ENCODE results near the gene EGR1. TPM values are rescaled to one million over a fixed set of nuclear protein-coding genes. Genes with fewer than 3 reads are reported as not detected.
"Not testable (repeated sequence)": the region's sequence is repeated elsewhere in the genome, so short reads cannot be mapped to it uniquely, and the experiment has no call there.

The EGR1 gene
- total RNA-seq, 1 donor = 36.6 TPM

- no peak overlapping the region for H3K4me3 ChIP-seq (ENCODE audit: low read length)
- no peaks in the 10 kb centered on the region for H3K27me3 ChIP-seq (ENCODE audit: insufficient read depth, low read length)
- H3K4me1 ChIP-seq (ENCODE audit: insufficient read depth, low read length) = no peaks in the 10 kb centered on the region
- H3K9me3 ChIP-seq (ENCODE audit: low read depth, low read length) = no peaks in the 10 kb centered on the region
Measured at GRCh38 chr5:138504799-138505198, 39.5 kb downstream of the EGR1 start.

GRCh38 chr5:138506370-138507306, 41.4 kb downstream of the EGR1 start:
- H3K9me3 ChIP-seq (ENCODE audit: low read depth, low read length) = no peaks in the 10 kb centered on the region
- no peak overlapping the region for H3K4me3 ChIP-seq (ENCODE audit: low read length)
- no peaks in the 10 kb centered on the region for H3K27me3 ChIP-seq (ENCODE audit: insufficient read depth, low read length)
- no peaks in the 10 kb centered on the region for H3K4me1 ChIP-seq (ENCODE audit: insufficient read depth, low read length)

- H3K9me3 ChIP-seq (ENCODE audit: low read depth, low read length); H3K27me3 ChIP-seq (ENCODE audit: insufficient read depth, low read length); H3K4me3 ChIP-seq (ENCODE audit: low read length); H3K4me1 ChIP-seq (ENCODE audit: insufficient read depth, low read length): not testable (repeated sequence)
Measured at GRCh38 chr5:138507485-138507884, 42.2 kb downstream of the EGR1 start.

- H3K4me3 ChIP-seq (ENCODE audit: low read length) = no peak overlapping the region
- no peaks in the 10 kb centered on the region for H3K27me3 ChIP-seq (ENCODE audit: insufficient read depth, low read length)
- H3K4me1 ChIP-seq (ENCODE audit: insufficient read depth, low read length) = no peaks in the 10 kb centered on the region
- no peaks in the 10 kb centered on the region for H3K9me3 ChIP-seq (ENCODE audit: low read depth, low read length)
Measured at GRCh38 chr5:138508958-138509357, 43.7 kb downstream of the EGR1 start.

- H3K4me1 ChIP-seq (ENCODE audit: insufficient read depth, low read length) = no peaks in the 10 kb centered on the region
- no peaks in the 10 kb centered on the region for H3K27me3 ChIP-seq (ENCODE audit: insufficient read depth, low read length)
- no peaks in the 10 kb centered on the region for H3K9me3 ChIP-seq (ENCODE audit: low read depth, low read length)
- no peak overlapping the region for H3K4me3 ChIP-seq (ENCODE audit: low read length)
Measured at GRCh38 chr5:138514021-138514420, 48.7 kb downstream of the EGR1 start.

- H3K4me3 ChIP-seq (ENCODE audit: low read length) = no peak overlapping the region
- peaks cover 4% of the 10 kb centered on the region for H3K4me1 ChIP-seq (ENCODE audit: insufficient read depth, low read length)
- H3K27me3 ChIP-seq (ENCODE audit: insufficient read depth, low read length) = no peaks in the 10 kb centered on the region
- H3K9me3 ChIP-seq (ENCODE audit: low read depth, low read length) = no peaks in the 10 kb centered on the region
Measured at GRCh38 chr5:138515556-138516245, 50.4 kb downstream of the EGR1 start.

GRCh38 chr5:138517437-138517836, 52.2 kb downstream of the EGR1 start:
- Histone ChIP-seq H3K4me3 (ENCODE audit: low read length) (no peak overlapping the region), H3K27me3 (ENCODE audit: insufficient read depth, low read length) (no peaks in the 10 kb centered on the region), H3K9me3 (ENCODE audit: low read depth, low read length) (no peaks in the 10 kb centered on the region), H3K4me1 (ENCODE audit: insufficient read depth, low read length) (peaks cover 7% of the 10 kb centered on the region)

Other genes starting within 250 kb of the EGR1 start
- gene GFRA3, start 190.9 kb upstream of the EGR1 start, total RNA-seq = not detected
- gene CDC25C, start 133.7 kb upstream of the EGR1 start, total RNA-seq = 1.2 TPM
- 72.2 TPM for gene FAM53C, start 127.2 kb upstream of the EGR1 start, total RNA-seq
- gene KDM3B, start 112.8 kb upstream of the EGR1 start, total RNA-seq = 72.1 TPM
- gene REEP2, start 26.4 kb upstream of the EGR1 start, total RNA-seq = not detected
- gene ETF1, start 77.8 kb downstream of the EGR1 start, total RNA-seq = 189 TPM
- 455 TPM for gene HSPA9, start 109.9 kb downstream of the EGR1 start, total RNA-seq

Measured in mononuclear cell (primary cell).